IMR-90 (cell line): ENCODE data around the gene MDFI. TPM values are rescaled to one million over a fixed set of nuclear protein-coding genes. Genes with fewer than 3 reads are reported as not detected.

Experiments used
- ATAC-seq: fragments of 200-7000 bp; cut with Tn5 transposase; 2 replicates; pipeline ENCODE4 v1.9.1; 2020; ENCODE audit warnings: low read depth, mild to moderate bottlenecking, moderate library complexity
- BruUV-seq: library from RNA; stranded (reverse); fragments of 400-500 nt; replicated peaks from 2 replicates; lab custom pipeline; 2021; lab: Mats Ljungman, UMichigan
- CTCF ChIA-PET: fragments of 300-600 bp; formaldehyde crosslinking; extraction: SDS; loops from one replicate; lab custom pipeline; 2021; ENCODE audit warnings: antibody characterized with exemption; lab: Yijun Ruan, JAX
- POLR2A ChIA-PET: fragments of 300-600 bp; sonication (Branson Sonifier 250); formaldehyde crosslinking; loops from one replicate; lab custom pipeline; 2022; ENCODE audit warnings: antibody characterized with exemption; ENCODE audit not compliant: unreplicated experiment; lab: Charles Lee
- DNase-seq: peaks from one replicate; pipeline ENCODE4 v3.0.0; 2013
- H2AFZ ChIP-seq: replicated peaks from 2 replicates; pipeline ENCODE3; 2013; ENCODE audit warnings: low read length, mild to moderate bottlenecking; ENCODE audit not compliant: poor library complexity
- H2AK5ac ChIP-seq: 2 replicates; pipeline ENCODE4 v1.6.1; 2013; ENCODE audit warnings: low read depth, low read length, inconsistent platforms
- H2AK9ac ChIP-seq: replicated peaks from 2 replicates; pipeline ENCODE3; 2013; ENCODE audit warnings: mild to moderate bottlenecking, low read depth, low read length, moderate library complexity; ENCODE audit not compliant: poor library complexity
- H2BK120ac ChIP-seq: 2 replicates; pipeline ENCODE4 v1.6.1; 2013; ENCODE audit warnings: low read depth, low read length, inconsistent platforms
- H2BK15ac ChIP-seq: 3 replicates; pipeline ENCODE4 v1.6.1; 2013; ENCODE audit warnings: low read depth, low read length, inconsistent platforms
- H2BK20ac ChIP-seq: 2 replicates; pipeline ENCODE4 v1.6.1; 2013; ENCODE audit warnings: low read depth, mild to moderate bottlenecking, inconsistent platforms, low read length, moderate library complexity
- H2BK5ac ChIP-seq: 2 replicates; pipeline ENCODE4 v1.6.1; 2013; ENCODE audit warnings: mild to moderate bottlenecking, low read depth, low read length, inconsistent platforms; ENCODE audit not compliant: poor library complexity, severe bottlenecking
- H3K14ac ChIP-seq: replicated peaks from 2 replicates; pipeline ENCODE4 v1.6.1; 2013; ENCODE audit warnings: low read depth, low read length, inconsistent platforms
- H3K18ac ChIP-seq: 2 replicates; pipeline ENCODE4 v1.6.1; 2013; ENCODE audit warnings: low read depth, low read length, control low read depth
- H3K23ac ChIP-seq: 2 replicates; pipeline ENCODE4 v1.6.1; 2013; ENCODE audit warnings: low read depth, low read length, inconsistent platforms
- H3K27ac ChIP-seq: 2 replicates; pipeline ENCODE4 v1.5.1; 2013; ENCODE audit warnings: mild to moderate bottlenecking, control low read depth, low read length; ENCODE audit not compliant: insufficient read depth
- H3K27me3 ChIP-seq: 2 replicates; pipeline ENCODE4 v1.6.1; 2013; ENCODE audit warnings: low read length; ENCODE audit not compliant: control insufficient read depth, insufficient read depth
- H3K36me3 ChIP-seq: 2 replicates; pipeline ENCODE4 v1.6.1; 2013; ENCODE audit warnings: low read length, mixed read lengths; ENCODE audit not compliant: control insufficient read depth, insufficient read depth
- H3K4ac ChIP-seq: 2 replicates; pipeline ENCODE4 v1.6.1; 2013; ENCODE audit warnings: low read depth, low read length, inconsistent platforms
- H3K4me1 ChIP-seq: 2 replicates; pipeline ENCODE4 v1.6.1; 2013; ENCODE audit warnings: low read length, mixed read lengths; ENCODE audit not compliant: control insufficient read depth, insufficient read depth
- H3K4me2 ChIP-seq: 2 replicates; pipeline ENCODE4 v1.6.1; 2013; ENCODE audit warnings: low read depth, mild to moderate bottlenecking, control low read depth, low read length, moderate library complexity
- H3K4me3 ChIP-seq: 2 replicates; pipeline ENCODE4 v1.5.1; 2013; ENCODE audit warnings: low read depth, mild to moderate bottlenecking, control low read depth, low read length, moderate library complexity; ENCODE audit not compliant: insufficient read depth
- H3K56ac ChIP-seq: 2 replicates; pipeline ENCODE4 v1.6.1; 2013; ENCODE audit warnings: low read length, inconsistent platforms; ENCODE audit not compliant: insufficient read depth; ENCODE audit errors: extremely low read depth
- H3K79me1 ChIP-seq, 2 experiments: 2 replicates each; pipeline ENCODE4 v1.6.1; 2013; ENCODE audit warnings: low read length in 2 of 2, inconsistent platforms in 1 of 2, low read depth in 1 of 2
- H3K9ac ChIP-seq: 2 replicates; pipeline ENCODE4 v1.6.1; 2013; ENCODE audit warnings: low read depth, low read length, control low read depth
- H3K9me1 ChIP-seq: 2 replicates; pipeline ENCODE4 v1.6.1; 2013; ENCODE audit warnings: low read length, inconsistent platforms; ENCODE audit not compliant: insufficient read depth
- H3K9me3 ChIP-seq: 2 replicates; pipeline ENCODE4 v1.6.1; 2013; ENCODE audit warnings: low read length; ENCODE audit not compliant: control insufficient read depth, insufficient read depth
- H4K20me1 ChIP-seq: 2 replicates; pipeline ENCODE4 v1.6.1; 2013; ENCODE audit warnings: low read length, inconsistent platforms; ENCODE audit not compliant: insufficient read depth
- H4K5ac ChIP-seq: 2 replicates; pipeline ENCODE4 v1.6.1; 2013; ENCODE audit warnings: mild to moderate bottlenecking, low read depth, low read length, control low read depth
- H4K8ac ChIP-seq, 2 experiments: 2 replicates each; pipeline ENCODE4 v1.6.1; 2013; ENCODE audit warnings: low read depth in 2 of 2, low read length in 2 of 2, control low read depth in 1 of 2, inconsistent platforms in 1 of 2
- H4K91ac ChIP-seq: 2 replicates; pipeline ENCODE4 v1.6.1; 2013; ENCODE audit warnings: low read depth, low read length, inconsistent platforms; ENCODE audit not compliant: insufficient read depth
- RFX5 ChIP-seq: IDR thresholded peaks from 2 replicates; pipeline ENCODE4 v1.8.0; 2012; ENCODE audit warnings: low read depth, mild to moderate bottlenecking, low read length, moderate library complexity
- WGBS, 2 experiments: methylation state at CpG; one replicate each; pipeline versions ENCODE4 v1.1.5 to v1.1.7; 2013; ENCODE audit warnings: missing lambda C conversion rate in 2 of 2; ENCODE audit not compliant: insufficient read length in 1 of 2; ENCODE audit errors: extremely low coverage in 2 of 2; 5-methylcytosine and 5-hydroxymethylcytosine counted together
- dilution Hi-C: fragments of 300-500 bp; cut with HindIII; formaldehyde crosslinking; loops from one replicate; pipeline ENCODE4 v1.14.3; 2018; ENCODE audit warnings: low sequenced_read_pairs; ENCODE audit not compliant: unreplicated experiment
- in situ Hi-C: fragments of 300-500 bp; cut with MboI; formaldehyde crosslinking; loops from 3 replicates; pipeline ENCODE4 v1.14.3; 2019; ENCODE audit warnings: low sequenced_read_pairs, inconsistent platforms, mixed read lengths
- intact Hi-C: fragments of 100-400 bp; cut with micrococcal nuclease; formaldehyde crosslinking; loops from 2 replicates; pipeline ENCODE4 v1.10.0; 2022
- polyA plus RNA-seq, 3 experiments: library from polyadenylated mRNA; depleted of rRNA; stranded (reverse); fragments of >200 nt; gene quantifications; 2 replicates each; pipeline ENCODE4 v1.2.3, GENCODE V29; 2012; ENCODE audit warnings: low replicate concordance in 1 of 3
- total RNA-seq: library from RNA; depleted of rRNA; stranded (reverse); fragments of >200 nt; gene quantifications from 2 replicates; pipeline ENCODE4 v1.2.3, GENCODE V29; 2012
- TF ChIP-seq, protein P1 (sequence below): fragments of 150-350 bp; IDR thresholded peaks from 2 replicates; pipeline ENCODE4 v1.6.1; 2017; ENCODE audit warnings: mild to moderate bottlenecking, antibody characterized with exemption, low read length, low read depth

Gene MDFI
- total and polyA plus RNA-seq, 2 of the 4 experiments (the other 2 are of a cell fraction) = 0.18 to 0.29 TPM

DNA sequence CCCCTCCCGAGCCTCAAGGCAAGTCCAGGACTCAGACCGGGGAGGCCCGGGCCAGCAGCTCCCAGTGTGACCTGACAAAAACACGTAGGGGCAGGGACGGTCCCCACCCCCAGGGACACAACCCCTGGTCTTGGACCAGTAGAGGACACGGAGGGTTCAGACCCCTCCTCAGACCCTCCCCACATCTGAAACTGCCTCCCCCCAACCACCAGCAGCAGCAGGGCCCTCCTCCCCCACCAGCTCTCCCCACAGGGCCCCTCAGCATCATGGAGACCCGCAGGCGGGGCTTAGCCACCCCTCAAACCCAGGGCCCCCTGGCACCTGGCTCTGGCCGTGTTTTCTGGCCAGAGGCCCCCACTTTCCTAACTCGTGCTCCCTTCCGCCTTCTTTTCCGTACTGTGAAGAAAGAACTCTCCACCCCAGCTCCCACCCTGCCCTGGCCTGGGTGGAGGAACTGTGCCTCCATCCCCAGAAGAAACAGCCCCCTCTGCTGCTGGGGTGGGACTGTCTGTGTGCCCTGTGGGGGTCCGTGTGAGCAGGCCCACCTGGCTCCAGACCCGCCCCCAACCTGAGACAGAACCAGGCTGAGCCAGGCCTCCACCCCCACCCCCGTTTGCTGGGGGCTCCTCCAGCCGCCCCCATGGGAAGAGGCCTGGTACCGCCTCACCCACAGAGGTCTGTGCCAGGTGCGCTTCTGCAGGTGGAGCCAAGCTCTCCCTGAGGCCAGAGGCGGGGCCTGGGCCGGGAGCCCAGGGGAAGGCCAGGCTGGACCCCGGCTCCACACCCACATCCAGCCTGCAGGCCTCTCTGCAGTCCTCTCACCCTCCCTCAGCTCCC is 39.0 kb upstream of the MDFI start:
- intact Hi-C loops (no loop called here), in situ Hi-C loops (no loop called here), dilution Hi-C loops (no loop called here)
- Histone ChIP-seq H3K4me2 (no peak overlapping the region), H2BK15ac (no peak overlapping the region), H3K9me3 (no peaks in the 10 kb centered on the region), H2BK20ac (no peak overlapping the region), H3K14ac (no peak overlapping the region), H3K56ac (no peak overlapping the region), H4K5ac (no peak overlapping the region), H2AK5ac (no peak overlapping the region), H3K79me1 (no peaks in the 10 kb centered on the region), H3K36me3 (peaks cover 23% of the 10 kb centered on the region), H2BK120ac (no peak overlapping the region), H3K18ac (no peak overlapping the region), H2AK9ac (no peak overlapping the region), H2BK5ac (no peak overlapping the region), H3K4me1 (no peaks in the 10 kb centered on the region), H2AFZ (no peak overlapping the region), H3K4ac (no peak overlapping the region), H3K4me3 (no peak overlapping the region), H3K9ac (no peak overlapping the region), H4K8ac (no peak overlapping the region), H3K27ac (no peak overlapping the region), H3K9me1 (no peaks in the 10 kb centered on the region), H3K23ac (no peak overlapping the region), H4K91ac (no peak overlapping the region), H3K27me3 (no peaks in the 10 kb centered on the region), H4K20me1 (no peaks in the 10 kb centered on the region)
- WGBS, 2 experiments = 71% methylated on average over 8 of the region's 21 CpGs; no CpG with 5 or more reads in 1 of the 2 experiments
- TF ChIP-seq, protein P1, sequence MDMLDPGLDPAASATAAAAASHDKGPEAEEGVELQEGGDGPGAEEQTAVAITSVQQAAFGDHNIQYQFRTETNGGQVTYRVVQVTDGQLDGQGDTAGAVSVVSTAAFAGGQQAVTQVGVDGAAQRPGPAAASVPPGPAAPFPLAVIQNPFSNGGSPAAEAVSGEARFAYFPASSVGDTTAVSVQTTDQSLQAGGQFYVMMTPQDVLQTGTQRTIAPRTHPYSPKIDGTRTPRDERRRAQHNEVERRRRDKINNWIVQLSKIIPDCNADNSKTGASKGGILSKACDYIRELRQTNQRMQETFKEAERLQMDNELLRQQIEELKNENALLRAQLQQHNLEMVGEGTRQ = no peak
- no peak for TF ChIP-seq RFX5
- CTCF ChIA-PET = no interaction called here
- ATAC-seq = no peak
- DNase-seq = no peak
- POLR2A ChIA-PET = no interaction called here
- no TSS peak for BruUV-seq
